CD4-positive, alpha-beta T cell treated with Interleukin-10 for 1 hour (primary cell): ENCODE data around the gene CLSTN1.
"Not testable (repeated sequence)": the region's sequence is repeated elsewhere in the genome, so short reads cannot be mapped to it uniquely, and the experiment has no call there.

Experiments used
- DNase-seq: peaks from one replicate; pipeline ENCODE4 v3.0.0-alpha.2; 2020

CLSTN1 gene

GRCh38 chr1:9728451-9729295 is 95.1 kb downstream of the CLSTN1 start:
- peak; percentile 59 for DNase-seq

GRCh38 chr1:9726905-9727595 is 96.7 kb downstream of the CLSTN1 start:
- DNase-seq = no peak

GRCh38 chr1:9726406-9726805 is 97.4 kb downstream of the CLSTN1 start:
- no peak for DNase-seq

- DNase-seq = peak; percentile 78
These were observed 98.9 kb downstream of the CLSTN1 start for GRCh38 chr1:9724706-9725476.

- no peak for DNase-seq
These were observed 99.8 kb downstream of the CLSTN1 start for GRCh38 chr1:9723926-9724325.

- no peak for DNase-seq
These were observed 100.5 kb downstream of the CLSTN1 start for GRCh38 chr1:9723068-9723805.

GRCh38 chr1:9722378-9722749 is 101.4 kb downstream of the CLSTN1 start:
- DNase-seq = no peak

- peak; percentile 84 for DNase-seq
These were observed 102.0 kb downstream of the CLSTN1 start for GRCh38 chr1:9721606-9722377.

GRCh38 chr1:9720785-9721605 is 102.8 kb downstream of the CLSTN1 start:
- no peak for DNase-seq

GRCh38 chr1:9719978-9720722 is 103.6 kb downstream of the CLSTN1 start:
- no peak for DNase-seq

- DNase-seq = no peak
These were observed 105.6 kb downstream of the CLSTN1 start for GRCh38 chr1:9718006-9718680.

- peak; percentile 91 for DNase-seq
These were observed 106.4 kb downstream of the CLSTN1 start for GRCh38 chr1:9717193-9718005.

- DNase-seq = no peak
These were observed 107.2 kb downstream of the CLSTN1 start for GRCh38 chr1:9716404-9717192.

- peak; percentile 43 for DNase-seq
These were observed 108.1 kb downstream of the CLSTN1 start for GRCh38 chr1:9715536-9716226.

- peak; percentile 68 for DNase-seq
These were observed 109.5 kb downstream of the CLSTN1 start for GRCh38 chr1:9714257-9714718.

- not testable (repeated sequence) for DNase-seq
These were observed 111.0 kb downstream of the CLSTN1 start for GRCh38 chr1:9712767-9713166.

- no peak for DNase-seq
These were observed 112.2 kb downstream of the CLSTN1 start for GRCh38 chr1:9711466-9712020.
